H1 (cell line): ENCODE measurements around the gene VDR.

Experiments used
- POLR2A ChIP-seq, 2 experiments: IDR thresholded peaks; 1 replicate in 1 of 2; 2 replicates in 1 of 2; pipeline ENCODE4 v1.6.1; 2011; ENCODE audit warnings: low read depth in 2 of 2, low read length in 2 of 2, mild to moderate bottlenecking in 2 of 2; ENCODE audit errors: control extremely low read depth in 1 of 2
- POLR2AphosphoS5 ChIP-seq: IDR thresholded peaks from 2 replicates; pipeline ENCODE4 v1.6.1; 2011; ENCODE audit warnings: low read depth, low read length
- SIX5 ChIP-seq: IDR thresholded peaks from 2 replicates; pipeline ENCODE4 v1.6.1; 2011; ENCODE audit warnings: mild to moderate bottlenecking, low read depth, low read length
- SP1 ChIP-seq: IDR thresholded peaks from 2 replicates; pipeline ENCODE4 v1.6.1; 2011; ENCODE audit warnings: low read depth, low read length
- TF ChIP-seq, protein P1 (sequence below), 3 experiments: IDR thresholded peaks; 1 replicate in 2 of 3; 2 replicates in 1 of 3; pipeline versions ENCODE4 v1.5.1 to v1.6.1; 2011; ENCODE audit warnings: low read length in 3 of 3, mild to moderate bottlenecking in 3 of 3, inconsistent platforms in 2 of 3, low read depth in 1 of 3, moderate library complexity in 1 of 3; ENCODE audit not compliant: insufficient read depth in 1 of 3; ENCODE audit errors: control extremely low read depth in 1 of 3

DNA sequence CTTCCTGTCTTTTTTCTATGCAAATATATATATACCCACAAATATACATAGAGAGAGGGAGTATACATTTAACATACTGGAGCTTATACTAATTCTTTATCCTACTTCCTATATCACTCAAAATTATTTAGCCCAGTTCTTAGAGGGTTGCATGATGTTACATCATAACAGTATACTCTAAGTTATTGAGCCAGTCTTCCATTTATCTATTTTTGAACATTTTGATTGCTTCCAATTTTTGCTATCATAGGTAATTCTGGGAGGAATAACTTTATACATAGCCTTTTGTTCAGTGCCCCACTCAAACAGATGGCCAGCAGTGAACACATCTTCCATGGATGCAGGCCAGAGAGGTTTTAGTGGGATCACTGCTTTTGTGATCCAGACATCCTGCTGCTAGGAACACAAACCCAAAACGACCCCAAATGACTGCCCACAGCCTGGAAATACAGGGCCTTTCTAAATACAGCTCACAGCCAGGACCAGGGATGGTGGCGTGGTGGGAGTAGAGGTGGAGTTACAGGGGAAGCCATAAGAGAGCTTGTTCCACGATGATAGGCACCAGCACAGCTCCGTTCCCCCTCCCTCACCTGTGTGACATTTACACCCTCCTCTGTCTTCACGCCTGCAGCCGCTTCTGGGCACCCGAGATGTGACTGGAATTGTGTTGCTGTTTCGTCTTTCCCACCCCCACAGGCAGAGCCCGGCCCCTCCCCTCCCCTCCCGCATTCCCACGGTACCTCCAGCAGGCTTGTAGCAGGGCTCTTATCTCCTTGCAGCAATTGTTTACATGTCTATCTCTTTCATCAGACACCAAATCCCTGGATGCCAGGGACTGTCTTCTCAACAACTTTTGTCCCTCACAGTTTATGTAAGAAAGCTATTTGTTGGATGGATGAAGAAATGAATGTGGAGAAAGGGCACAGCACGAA is 54.4 kb downstream of the VDR start:
- TF ChIP-seq, protein P1, sequence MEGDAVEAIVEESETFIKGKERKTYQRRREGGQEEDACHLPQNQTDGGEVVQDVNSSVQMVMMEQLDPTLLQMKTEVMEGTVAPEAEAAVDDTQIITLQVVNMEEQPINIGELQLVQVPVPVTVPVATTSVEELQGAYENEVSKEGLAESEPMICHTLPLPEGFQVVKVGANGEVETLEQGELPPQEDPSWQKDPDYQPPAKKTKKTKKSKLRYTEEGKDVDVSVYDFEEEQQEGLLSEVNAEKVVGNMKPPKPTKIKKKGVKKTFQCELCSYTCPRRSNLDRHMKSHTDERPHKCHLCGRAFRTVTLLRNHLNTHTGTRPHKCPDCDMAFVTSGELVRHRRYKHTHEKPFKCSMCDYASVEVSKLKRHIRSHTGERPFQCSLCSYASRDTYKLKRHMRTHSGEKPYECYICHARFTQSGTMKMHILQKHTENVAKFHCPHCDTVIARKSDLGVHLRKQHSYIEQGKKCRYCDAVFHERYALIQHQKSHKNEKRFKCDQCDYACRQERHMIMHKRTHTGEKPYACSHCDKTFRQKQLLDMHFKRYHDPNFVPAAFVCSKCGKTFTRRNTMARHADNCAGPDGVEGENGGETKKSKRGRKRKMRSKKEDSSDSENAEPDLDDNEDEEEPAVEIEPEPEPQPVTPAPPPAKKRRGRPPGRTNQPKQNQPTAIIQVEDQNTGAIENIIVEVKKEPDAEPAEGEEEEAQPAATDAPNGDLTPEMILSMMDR (IDR thresholded peaks at IDR 0.05; ENCODE audit: control extremely low read depth in 1 of 3, insufficient read depth in 1 of 3, low read depth in 1 of 3, low read length in 3 of 3): no peak
- TF ChIP-seq POLR2A (IDR thresholded peaks at IDR 0.05; ENCODE audit: control extremely low read depth in 1 of 2, low read depth in 2 of 2, low read length in 2 of 2): no peak
- TF ChIP-seq POLR2AphosphoS5: no peak
- TF ChIP-seq SP1: no peak
- no peak for TF ChIP-seq SIX5
